ENCODE data around the gene SH2D6. TPM values are rescaled to one million over a fixed set of nuclear protein-coding genes. Genes with fewer than 3 reads are reported as not detected.
A peak's percentile ranks its signal among the peaks of the same experiment; 100 is the strongest.

The SH2D6 gene
- total and polyA plus RNA-seq, 8 donors: 0.70 to 28.1 (median 3.6) TPM

DNA sequence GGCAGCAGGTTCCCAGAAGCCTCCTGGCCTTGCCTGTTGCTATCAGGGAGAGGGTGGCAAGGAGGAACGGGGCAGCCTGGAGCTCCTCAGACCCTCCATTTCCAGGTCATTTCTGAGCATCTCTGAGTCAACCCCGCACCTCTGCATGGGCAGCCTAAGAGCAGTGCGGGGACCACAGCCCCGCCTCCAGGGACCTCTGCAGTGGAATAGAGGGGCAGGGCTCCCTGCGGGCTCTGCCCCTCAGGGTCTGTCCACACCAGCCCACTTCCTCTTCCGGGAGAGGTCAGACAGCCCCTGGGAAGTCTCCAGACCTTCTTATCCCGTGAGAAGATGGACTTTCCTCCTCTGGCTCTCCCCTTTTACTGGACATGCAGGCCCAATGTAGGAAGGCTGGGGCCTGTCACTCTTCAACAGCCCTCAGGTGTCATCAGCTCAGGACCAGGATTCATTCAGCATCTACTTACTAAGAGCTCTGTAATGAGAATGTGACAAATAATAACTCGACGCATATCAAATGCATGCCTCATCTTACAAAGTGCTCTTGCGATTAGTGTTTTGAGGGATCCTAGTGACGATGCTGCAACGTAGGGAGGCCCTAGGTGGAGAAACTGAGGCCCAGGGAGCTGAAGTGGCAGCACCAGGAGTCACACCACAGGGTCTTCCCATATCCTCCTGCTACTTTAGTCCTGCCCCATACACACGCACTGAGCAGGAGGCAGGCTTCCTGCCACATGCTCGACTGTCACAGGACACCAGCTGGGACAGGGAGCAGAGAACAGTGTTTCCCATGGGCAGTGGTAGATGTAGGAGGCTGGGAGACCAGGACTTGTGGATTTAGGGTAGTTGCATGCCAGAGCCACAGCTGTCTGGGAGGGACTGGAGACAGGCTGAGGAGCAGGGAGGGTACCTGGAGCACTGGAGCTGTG is 28.0 kb downstream of the SH2D6 start:
- peak in 3 of 4 donors; percentile 1 to 7 (median 2) for ATAC-seq
- Histone ChIP-seq H3K9me3 (no peaks in the 10 kb centered on the region), H3K4me3 (no peak overlapping the region), H3K27ac (peak overlapping the region; percentile 76 to 84 (median 81)), H3K4me1 (peaks cover 25 to 42% (median 32%) of the 10 kb centered on the region in 3 donors), H3K36me3 (no peaks in the 10 kb centered on the region), H3K27me3 (no peaks in the 10 kb centered on the region)
- no peak for FAIRE-seq
- WGBS, 2 donors: 60% methylated on average over 14 of the region's 14 CpGs
- TF ChIP-seq, protein P1, sequence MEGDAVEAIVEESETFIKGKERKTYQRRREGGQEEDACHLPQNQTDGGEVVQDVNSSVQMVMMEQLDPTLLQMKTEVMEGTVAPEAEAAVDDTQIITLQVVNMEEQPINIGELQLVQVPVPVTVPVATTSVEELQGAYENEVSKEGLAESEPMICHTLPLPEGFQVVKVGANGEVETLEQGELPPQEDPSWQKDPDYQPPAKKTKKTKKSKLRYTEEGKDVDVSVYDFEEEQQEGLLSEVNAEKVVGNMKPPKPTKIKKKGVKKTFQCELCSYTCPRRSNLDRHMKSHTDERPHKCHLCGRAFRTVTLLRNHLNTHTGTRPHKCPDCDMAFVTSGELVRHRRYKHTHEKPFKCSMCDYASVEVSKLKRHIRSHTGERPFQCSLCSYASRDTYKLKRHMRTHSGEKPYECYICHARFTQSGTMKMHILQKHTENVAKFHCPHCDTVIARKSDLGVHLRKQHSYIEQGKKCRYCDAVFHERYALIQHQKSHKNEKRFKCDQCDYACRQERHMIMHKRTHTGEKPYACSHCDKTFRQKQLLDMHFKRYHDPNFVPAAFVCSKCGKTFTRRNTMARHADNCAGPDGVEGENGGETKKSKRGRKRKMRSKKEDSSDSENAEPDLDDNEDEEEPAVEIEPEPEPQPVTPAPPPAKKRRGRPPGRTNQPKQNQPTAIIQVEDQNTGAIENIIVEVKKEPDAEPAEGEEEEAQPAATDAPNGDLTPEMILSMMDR (IDR thresholded peaks at IDR 0.05): no peak
- DNase-seq: no peak
- intact Hi-C loops (cut with DNase I): no loop called here

DNA sequence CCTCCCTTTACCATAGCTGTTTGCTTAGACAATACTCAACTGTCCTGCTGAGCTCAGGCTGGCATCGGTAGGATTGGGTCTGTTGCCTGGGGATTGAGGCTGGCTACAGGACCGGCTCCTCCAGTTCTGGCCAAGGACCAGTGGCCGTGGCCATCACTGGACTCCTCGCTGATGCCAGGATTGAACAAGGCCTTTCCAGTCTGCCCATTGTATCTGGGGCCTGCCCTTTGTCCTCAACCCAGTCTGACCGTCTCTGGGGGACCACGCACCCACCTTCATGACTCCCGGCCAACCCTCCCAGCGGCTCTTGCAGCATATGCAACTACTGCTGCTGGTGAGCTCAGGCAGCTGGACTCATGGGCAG is 28.7 kb downstream of the SH2D6 start:
- DNase-seq (peak in 1 of 6 donors; percentile 18), FAIRE-seq (no peak), ATAC-seq (no peak)
- Histone ChIP-seq H3K4me3 (no peak overlapping the region), H3K36me3 (no peaks in the 10 kb centered on the region), H3K27me3 (no peaks in the 10 kb centered on the region), H3K4me1 (peaks cover 25 to 42% (median 32%) of the 10 kb centered on the region in 3 donors), H3K9me3 (no peaks in the 10 kb centered on the region), H3K27ac (peak overlapping the region; percentile 76 to 84 (median 81))
- WGBS, 2 donors: 67 to 68% methylated on average over 8 of the region's 8 CpGs
- intact Hi-C loops (cut with DNase I): no loop called here
- TF ChIP-seq, protein P1 (IDR thresholded peaks at IDR 0.05): no peak

DNA sequence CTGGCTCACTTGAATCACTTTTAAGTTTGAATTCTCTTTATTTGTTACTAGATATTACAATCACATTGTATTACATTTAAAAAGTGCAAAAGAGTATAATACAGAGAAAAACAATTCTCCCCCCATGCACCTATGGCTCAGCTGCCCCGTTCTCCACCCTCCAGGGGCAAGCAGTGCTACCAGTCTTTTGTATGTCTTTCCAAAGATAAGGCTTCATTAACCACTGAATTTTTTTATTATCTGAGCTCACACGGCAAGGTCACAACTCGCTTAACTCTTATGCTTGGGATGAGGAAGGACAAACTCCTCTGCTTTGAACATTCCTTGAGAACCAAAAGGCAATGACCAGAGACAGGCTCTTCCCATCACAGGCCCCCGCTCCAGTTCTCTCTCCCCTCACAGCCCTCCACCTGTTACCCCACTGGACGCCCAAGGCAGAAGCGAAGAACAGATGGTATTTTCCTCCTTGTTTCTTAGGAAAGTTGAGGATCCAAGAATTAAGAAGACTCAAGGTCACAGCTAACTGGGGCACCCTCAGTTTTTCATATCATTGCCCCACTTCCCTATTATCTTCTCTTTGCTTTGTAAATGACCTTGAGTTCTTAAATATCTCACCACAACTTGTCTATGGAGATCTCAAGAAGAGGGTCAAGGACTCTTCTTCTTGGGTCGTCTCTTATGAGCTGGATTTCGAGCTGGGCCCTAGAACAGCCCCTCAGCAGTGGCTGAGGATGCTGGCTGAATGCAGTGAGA is 30.1 kb downstream of the SH2D6 start:
- FAIRE-seq: no peak
- TF ChIP-seq, protein P1 (IDR thresholded peaks at IDR 0.05): no peak

DNA sequence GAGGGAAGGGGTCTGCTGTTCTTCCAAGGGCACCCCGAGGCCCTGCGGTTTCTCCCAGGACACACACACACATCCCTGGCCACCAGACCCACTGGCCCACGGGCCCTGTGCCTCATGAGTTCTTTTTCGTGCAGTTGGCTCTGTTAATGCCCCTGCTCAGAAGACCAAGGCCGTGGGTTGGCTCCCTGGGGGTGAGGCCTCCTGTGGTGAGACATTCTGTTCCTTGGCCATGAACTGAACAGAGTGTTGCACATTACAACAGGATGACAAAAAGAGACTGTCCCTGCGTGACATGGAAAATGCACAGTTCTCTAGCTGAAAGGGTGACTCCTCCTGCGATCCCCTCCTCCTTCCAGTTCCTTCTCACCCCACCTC is 30.7 kb downstream of the SH2D6 start:
- Histone ChIP-seq H3K4me3 (no peak overlapping the region), H3K27me3 (no peaks in the 10 kb centered on the region), H3K27ac (peak overlapping the region in 2 of 4 donors; percentile 13 to 56), H3K9me3 (no peaks in the 10 kb centered on the region), H3K36me3 (no peaks in the 10 kb centered on the region), H3K4me1 (peaks cover 25 to 42% (median 40%) of the 10 kb centered on the region in 3 donors)
- WGBS, 2 donors: 67 to 75% methylated on average over 7 of the region's 7 CpGs
- TF ChIP-seq, protein P1 (IDR thresholded peaks at IDR 0.05): no peak
- peak in 1 of 6 donors; percentile 34 for DNase-seq
- ATAC-seq: no peak
- intact Hi-C loops (cut with DNase I): no loop called here
- no peak for FAIRE-seq

More for the DNA sequence above, 30.1 kb downstream of the SH2D6 start:
- peaks cover 25 to 42% (median 38%) of the 10 kb centered on the region in 3 donors for H3K4me1 ChIP-seq
- H3K27ac ChIP-seq: peak overlapping the region in 2 of 4 donors; percentile 13 to 56
- 49 to 54% methylated on average over 8 of the region's 8 CpGs for WGBS, 2 donors
- no peaks in the 10 kb centered on the region for H3K27me3 ChIP-seq
- ATAC-seq: no peak
- intact Hi-C loops (cut with DNase I): no loop called here
- H3K4me3 ChIP-seq: no peak overlapping the region
- no peaks in the 10 kb centered on the region for H3K36me3 ChIP-seq
- no peaks in the 10 kb centered on the region for H3K9me3 ChIP-seq
- no peak for DNase-seq

Data from pancreas (tissue), 10 donors.